ENCODE measurements around the gene GABARAP.

DNA sequence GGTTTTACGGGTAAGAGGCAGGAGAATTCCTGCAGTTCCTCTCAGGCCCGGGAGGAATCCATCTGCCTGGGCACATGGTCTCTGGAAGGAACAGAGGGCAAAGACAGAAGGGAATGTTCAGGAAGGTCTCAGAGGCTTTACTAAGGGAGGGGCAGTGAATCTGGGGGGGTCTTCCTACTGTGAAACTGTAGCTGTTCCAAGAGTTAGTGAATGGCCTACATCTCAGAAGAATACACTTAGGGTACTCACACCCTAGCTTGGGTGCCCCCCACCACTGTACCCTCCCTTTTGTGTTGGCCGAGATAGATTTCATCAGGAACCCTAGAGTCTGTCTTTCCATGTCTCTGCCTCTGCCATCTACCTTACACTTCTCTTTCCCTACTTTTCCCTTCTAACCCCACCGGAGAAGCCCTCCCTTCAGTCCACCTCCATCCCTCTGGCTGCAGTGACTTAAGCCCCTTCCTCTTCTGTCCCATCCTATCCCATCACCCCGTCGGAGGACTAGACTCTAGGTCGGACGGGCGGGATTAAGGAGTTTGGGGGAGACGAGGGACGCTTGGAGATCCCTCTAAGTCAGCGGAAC lies 22.9 kb downstream of the GABARAP start:
- TF ChIP-seq, protein P1, sequence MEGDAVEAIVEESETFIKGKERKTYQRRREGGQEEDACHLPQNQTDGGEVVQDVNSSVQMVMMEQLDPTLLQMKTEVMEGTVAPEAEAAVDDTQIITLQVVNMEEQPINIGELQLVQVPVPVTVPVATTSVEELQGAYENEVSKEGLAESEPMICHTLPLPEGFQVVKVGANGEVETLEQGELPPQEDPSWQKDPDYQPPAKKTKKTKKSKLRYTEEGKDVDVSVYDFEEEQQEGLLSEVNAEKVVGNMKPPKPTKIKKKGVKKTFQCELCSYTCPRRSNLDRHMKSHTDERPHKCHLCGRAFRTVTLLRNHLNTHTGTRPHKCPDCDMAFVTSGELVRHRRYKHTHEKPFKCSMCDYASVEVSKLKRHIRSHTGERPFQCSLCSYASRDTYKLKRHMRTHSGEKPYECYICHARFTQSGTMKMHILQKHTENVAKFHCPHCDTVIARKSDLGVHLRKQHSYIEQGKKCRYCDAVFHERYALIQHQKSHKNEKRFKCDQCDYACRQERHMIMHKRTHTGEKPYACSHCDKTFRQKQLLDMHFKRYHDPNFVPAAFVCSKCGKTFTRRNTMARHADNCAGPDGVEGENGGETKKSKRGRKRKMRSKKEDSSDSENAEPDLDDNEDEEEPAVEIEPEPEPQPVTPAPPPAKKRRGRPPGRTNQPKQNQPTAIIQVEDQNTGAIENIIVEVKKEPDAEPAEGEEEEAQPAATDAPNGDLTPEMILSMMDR (IDR thresholded peaks at IDR 0.05; ENCODE audit: low read depth, low read length, poor library complexity, severe bottlenecking) = no peak
- TF ChIP-seq EZH2phosphoT487 (IDR thresholded peaks at IDR 0.05; ENCODE audit: borderline replicate concordance, low read length) = no peak

Measured in DOHH2 (cell line).